T-helper 1 cell treated with Interleukin-12 subunit alpha and Interleukin-12 subunit beta and Interleukin-4 antibody, amounts not matched to agents 30 μg/mL and 1 μg/mL, for 36 hours (primary cell): Measurements from ENCODE around the gene CENPT.

ENCODE experiments used
- H3K27ac Mint-ChIP-seq: one replicate; pipeline ENCODE4 v1.8.0; 2021; ENCODE audit warnings: mild to moderate bottlenecking, mixed read lengths
- H3K27me3 Mint-ChIP-seq: one replicate; pipeline ENCODE4 v1.8.0; 2021; ENCODE audit warnings: low read depth, mixed read lengths
- H3K36me3 Mint-ChIP-seq: one replicate; pipeline ENCODE4 v1.8.0; 2021; ENCODE audit warnings: low read depth, mixed read lengths
- H3K4me1 Mint-ChIP-seq: one replicate; pipeline ENCODE4 v1.8.0; 2021; ENCODE audit warnings: low read depth, mixed read lengths
- H3K4me3 Mint-ChIP-seq: one replicate; pipeline ENCODE4 v1.8.0; 2021; ENCODE audit warnings: mild to moderate bottlenecking, moderate library complexity, mixed read lengths
- H3K9me3 Mint-ChIP-seq: one replicate; pipeline ENCODE4 v1.8.0; 2021; ENCODE audit warnings: mixed read lengths

The CENPT gene

GRCh38 chr16:67847064-67847861 is at the start of gene CENPT:
CENPT (minus strand) TSS chr16:67847693; CDS start chr16:67833859, 13,834 bp downstream.
- Mint-ChIP-seq H3K27ac (peak within 1 kb of the TSS; percentile 95), H3K9me3 (no peaks in the 10 kb centered on the region), H3K4me1 (peaks cover 36% of the 10 kb centered on the region), H3K36me3 (peaks cover 6% of the 10 kb centered on the region), H3K27me3 (no peaks in the 10 kb centered on the region), H3K4me3 (peak within 1 kb of the TSS; percentile 94)

GRCh38 chr16:67897231-67897630 is 49.7 kb upstream of the CENPT start:
- Mint-ChIP-seq H3K27me3 (no peaks in the 10 kb centered on the region), H3K4me1 (peaks cover 23% of the 10 kb centered on the region), H3K36me3 (peaks cover 2% of the 10 kb centered on the region), H3K9me3 (no peaks in the 10 kb centered on the region), H3K4me3 (no peak overlapping the region), H3K27ac (no peak overlapping the region)

- Mint-ChIP-seq H3K9me3 (no peaks in the 10 kb centered on the region), H3K4me1 (peaks cover 23% of the 10 kb centered on the region), H3K27ac (peak overlapping the region; percentile 94), H3K4me3 (peak overlapping the region; percentile 95), H3K27me3 (no peaks in the 10 kb centered on the region), H3K36me3 (peaks cover 2% of the 10 kb centered on the region)
These were observed 46.4 kb upstream of the CENPT start for GRCh38 chr16:67893743-67894399.

GRCh38 chr16:67892899-67893742 is 45.6 kb upstream of the CENPT start, which contains the start of gene PSKH1:
PSKH1 (plus strand) TSS chr16:67893254; CDS start chr16:67908750, 15,496 bp downstream.
- H3K4me1 Mint-ChIP-seq, result peaks cover 20% of the 10 kb centered on the region
- H3K36me3 Mint-ChIP-seq, result peaks cover 2% of the 10 kb centered on the region
- H3K27ac Mint-ChIP-seq, result peak within 1 kb of the TSS; percentile 94
- H3K4me3 Mint-ChIP-seq, result peak within 1 kb of the TSS; percentile 95
- no peaks in the 10 kb centered on the region for H3K27me3 Mint-ChIP-seq
- H3K9me3 Mint-ChIP-seq, result no peaks in the 10 kb centered on the region

- peaks cover 2% of the 10 kb centered on the region for H3K36me3 Mint-ChIP-seq
- H3K9me3 Mint-ChIP-seq, result no peaks in the 10 kb centered on the region
- no peaks in the 10 kb centered on the region for H3K27me3 Mint-ChIP-seq
- peak overlapping the region; percentile 88 for H3K27ac Mint-ChIP-seq
- peak overlapping the region; percentile 90 for H3K4me3 Mint-ChIP-seq
- peaks cover 20% of the 10 kb centered on the region for H3K4me1 Mint-ChIP-seq
These were observed 44.9 kb upstream of the CENPT start for GRCh38 chr16:67892375-67892774.

- H3K27me3 Mint-ChIP-seq, result no peaks in the 10 kb centered on the region
- H3K36me3 Mint-ChIP-seq, result peaks cover 11% of the 10 kb centered on the region
- no peak overlapping the region for H3K27ac Mint-ChIP-seq
- peaks cover 7% of the 10 kb centered on the region for H3K4me1 Mint-ChIP-seq
- H3K4me3 Mint-ChIP-seq, result no peak overlapping the region
- H3K9me3 Mint-ChIP-seq, result no peaks in the 10 kb centered on the region
These were observed 40.8 kb upstream of the CENPT start for GRCh38 chr16:67888331-67888730.

GRCh38 chr16:67886387-67886786 is 38.9 kb upstream of the CENPT start:
- no peaks in the 10 kb centered on the region for H3K4me1 Mint-ChIP-seq
- H3K27ac Mint-ChIP-seq, result peak overlapping the region; percentile 36
- no peaks in the 10 kb centered on the region for H3K27me3 Mint-ChIP-seq
- H3K9me3 Mint-ChIP-seq, result no peaks in the 10 kb centered on the region
- H3K36me3 Mint-ChIP-seq, result peaks cover 17% of the 10 kb centered on the region
- no peak overlapping the region for H3K4me3 Mint-ChIP-seq

- H3K36me3 Mint-ChIP-seq, result peaks cover 20% of the 10 kb centered on the region
These were observed 38.5 kb upstream of the CENPT start for GRCh38 chr16:67885976-67886375.

GRCh38 chr16:67885545-67885944 is 38.1 kb upstream of the CENPT start:
- H3K27ac Mint-ChIP-seq, result no peak overlapping the region
- no peaks in the 10 kb centered on the region for H3K9me3 Mint-ChIP-seq
- peaks cover 21% of the 10 kb centered on the region for H3K36me3 Mint-ChIP-seq
- H3K4me1 Mint-ChIP-seq, result no peaks in the 10 kb centered on the region
- H3K27me3 Mint-ChIP-seq, result no peaks in the 10 kb centered on the region
- no peak overlapping the region for H3K4me3 Mint-ChIP-seq

More at GRCh38 chr16:67885976-67886375, 38.5 kb upstream of the CENPT start:
- no peaks in the 10 kb centered on the region for H3K9me3 Mint-ChIP-seq
- no peaks in the 10 kb centered on the region for H3K4me1 Mint-ChIP-seq
- no peak overlapping the region for H3K27ac Mint-ChIP-seq
- H3K4me3 Mint-ChIP-seq, result no peak overlapping the region
- no peaks in the 10 kb centered on the region for H3K27me3 Mint-ChIP-seq

- Mint-ChIP-seq H3K4me1 (no peaks in the 10 kb centered on the region), H3K4me3 (no peak within 1 kb of the TSS), H3K9me3 (no peaks in the 10 kb centered on the region), H3K27me3 (no peaks in the 10 kb centered on the region), H3K27ac (no peak within 1 kb of the TSS), H3K36me3 (peaks cover 25% of the 10 kb centered on the region)
These were observed 37.2 kb upstream of the CENPT start, which contains the start of gene NRN1L for GRCh38 chr16:67884684-67885083. NRN1L (plus strand) TSS chr16:67884885; CDS start chr16:67884904, 19 bp downstream.

- no peaks in the 10 kb centered on the region for H3K9me3 Mint-ChIP-seq
- no peaks in the 10 kb centered on the region for H3K4me1 Mint-ChIP-seq
- H3K4me3 Mint-ChIP-seq, result no peak overlapping the region
- H3K36me3 Mint-ChIP-seq, result peaks cover 31% of the 10 kb centered on the region
- no peak overlapping the region for H3K27ac Mint-ChIP-seq
- H3K27me3 Mint-ChIP-seq, result no peaks in the 10 kb centered on the region
These were observed 36.4 kb upstream of the CENPT start for GRCh38 chr16:67883872-67884261.

- no peak overlapping the region for H3K27ac Mint-ChIP-seq
- no peaks in the 10 kb centered on the region for H3K27me3 Mint-ChIP-seq
- no peak overlapping the region for H3K4me3 Mint-ChIP-seq
- H3K36me3 Mint-ChIP-seq, result peaks cover 31% of the 10 kb centered on the region
- no peaks in the 10 kb centered on the region for H3K9me3 Mint-ChIP-seq
- no peaks in the 10 kb centered on the region for H3K4me1 Mint-ChIP-seq
These were observed 35.8 kb upstream of the CENPT start for GRCh38 chr16:67883146-67883871.

- peaks cover 36% of the 10 kb centered on the region for H3K36me3 Mint-ChIP-seq
- H3K27ac Mint-ChIP-seq, result no peak overlapping the region
- no peaks in the 10 kb centered on the region for H3K4me1 Mint-ChIP-seq
- no peak overlapping the region for H3K4me3 Mint-ChIP-seq
- no peaks in the 10 kb centered on the region for H3K9me3 Mint-ChIP-seq
- H3K27me3 Mint-ChIP-seq, result no peaks in the 10 kb centered on the region
These were observed 35.1 kb upstream of the CENPT start for GRCh38 chr16:67882374-67883145.
